GM18499 (cell line): ENCODE data around the gene TNFAIP2.
"Not testable (repeated sequence)": the region's sequence is repeated elsewhere in the genome, so short reads cannot be mapped to it uniquely, and the experiment has no call there.

Experiments used
- ATAC-seq: cut with Tn5 transposase; IDR thresholded peaks from one replicate; pipeline ENCODE4 v1.9.1; 2021; ENCODE audit warnings: moderate number of reproducible peaks; ENCODE audit not compliant: insufficient read depth, unreplicated experiment

Gene TNFAIP2

GRCh38 chr14:103104654-103105452 lies 18.4 kb upstream of the TNFAIP2 start:
- ATAC-seq, result no peak

DNA sequence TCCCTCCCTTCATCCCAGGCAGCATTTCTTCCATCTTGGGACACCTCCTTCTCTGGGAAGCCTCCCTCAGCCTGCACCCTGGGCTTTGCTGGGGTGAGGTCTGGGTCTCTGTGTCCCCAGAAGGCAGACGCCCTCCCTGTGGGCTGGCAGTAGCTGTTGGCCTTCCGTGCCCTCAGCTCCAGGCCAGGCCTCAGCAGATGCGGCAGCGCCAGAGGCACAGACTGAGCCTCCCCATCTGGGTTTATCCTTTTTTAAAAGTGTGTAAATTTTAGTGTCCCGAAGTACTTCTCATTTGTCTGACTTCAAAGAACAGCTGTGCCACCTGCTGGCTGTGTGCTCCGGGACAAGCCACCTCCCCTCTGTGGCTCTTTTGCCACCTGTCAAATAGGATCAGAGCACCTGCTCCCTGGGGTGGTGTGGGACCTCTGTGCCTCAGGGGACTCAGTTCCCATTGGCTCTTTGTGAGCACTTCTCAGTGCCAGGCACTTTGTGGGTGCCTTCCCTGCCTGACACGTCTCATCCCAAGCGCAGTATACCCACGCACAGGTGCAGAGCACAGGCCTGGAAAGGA lies 17.6 kb upstream of the TNFAIP2 start:
- ATAC-seq, result no peak

- ATAC-seq, result no peak
Observed at GRCh38 chr14:103107455-103107854, 15.8 kb upstream of the TNFAIP2 start.

DNA sequence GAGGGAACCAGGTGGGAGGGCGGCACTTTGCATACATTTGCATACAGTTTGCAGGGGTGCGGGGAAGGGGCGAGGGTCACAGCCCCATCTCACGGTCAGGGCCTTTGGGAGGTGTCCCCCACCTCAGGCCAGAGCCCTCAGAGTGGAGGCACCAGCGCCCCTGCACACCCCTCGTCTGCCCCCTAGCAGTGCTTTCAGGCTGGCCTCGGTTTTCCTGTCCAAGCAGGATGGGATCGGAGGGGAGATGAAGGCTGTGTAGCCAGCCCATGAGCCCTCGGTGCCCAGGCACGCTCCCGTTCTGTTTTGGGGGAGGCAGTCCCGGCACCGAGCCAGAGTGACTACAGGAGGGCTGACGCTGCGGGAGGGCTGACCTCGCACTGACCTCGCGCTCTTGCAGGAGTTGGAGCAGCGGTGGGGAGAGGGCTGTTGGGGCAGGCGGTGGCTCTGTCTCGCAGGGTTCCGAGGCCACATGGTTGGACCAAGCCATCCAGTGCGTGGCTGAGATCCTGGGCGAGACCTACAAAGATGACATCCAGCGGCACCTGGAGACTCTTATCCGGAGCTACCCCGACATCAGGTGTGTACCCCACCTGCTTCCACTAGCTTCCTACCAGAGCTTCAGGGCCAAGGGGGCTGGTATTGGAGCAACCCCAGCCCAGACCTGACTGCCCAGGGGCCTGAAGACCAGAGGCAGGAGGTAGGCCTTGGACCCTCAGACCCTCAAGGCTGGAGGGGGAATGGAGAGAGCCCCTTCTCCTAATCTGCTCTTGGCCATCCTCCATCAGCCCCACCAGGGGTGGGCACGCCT lies 15.1 kb upstream of the TNFAIP2 start:
- no peak for ATAC-seq

DNA sequence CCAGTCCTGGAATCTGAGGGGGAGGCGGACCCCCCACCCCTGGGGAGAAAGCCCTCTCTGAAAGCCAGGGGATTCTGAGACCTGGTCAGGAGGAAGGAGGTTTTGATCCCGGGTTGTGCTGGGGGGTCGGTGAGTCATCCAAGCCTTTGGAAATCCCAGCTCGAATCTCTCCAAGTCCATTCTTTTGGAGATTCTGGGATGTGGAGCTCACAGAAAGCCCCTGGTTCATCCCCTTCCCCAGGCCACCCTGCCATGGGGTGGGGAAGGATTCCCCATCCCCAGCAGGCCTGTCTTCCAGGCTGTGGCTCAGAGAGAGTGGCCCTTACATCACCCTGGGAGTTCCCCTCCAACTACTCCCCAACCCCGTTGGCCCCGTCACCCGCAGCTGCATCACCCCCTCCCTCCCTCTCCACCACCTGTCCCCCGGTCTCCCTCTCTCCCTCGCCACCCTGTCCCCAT lies 14.5 kb upstream of the TNFAIP2 start:
- ATAC-seq, result no peak

- ATAC-seq, result no peak
Observed at GRCh38 chr14:103109535-103110441, 13.5 kb upstream of the TNFAIP2 start.

DNA sequence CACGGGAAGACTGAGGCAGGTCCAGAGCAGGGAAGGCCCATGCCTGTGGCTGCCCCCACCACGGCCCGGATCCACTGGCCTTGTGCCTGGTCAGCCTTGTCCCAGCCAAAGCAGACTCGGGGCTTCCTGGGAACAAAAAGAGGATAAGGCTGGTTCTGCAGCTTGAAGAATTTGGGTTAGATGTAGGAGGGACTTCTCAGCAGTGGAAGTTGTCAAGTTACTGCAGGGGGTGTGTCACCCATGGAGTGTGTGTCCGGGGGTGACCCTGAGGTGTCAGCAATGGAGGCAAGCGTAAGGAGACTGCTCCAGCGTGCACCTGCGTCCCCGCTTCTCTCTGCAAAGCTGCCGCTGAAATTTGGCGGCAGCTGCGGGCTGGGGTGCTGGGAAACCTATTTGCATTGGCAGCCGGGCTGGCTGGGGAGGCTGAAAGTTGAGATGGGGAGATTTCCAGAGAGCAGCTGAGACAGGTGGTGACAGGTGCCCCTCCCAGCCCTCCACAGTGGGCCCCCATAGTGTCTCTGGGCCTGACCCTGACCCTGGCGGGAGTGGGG lies 12.5 kb upstream of the TNFAIP2 start:
- ATAC-seq, result no peak

DNA sequence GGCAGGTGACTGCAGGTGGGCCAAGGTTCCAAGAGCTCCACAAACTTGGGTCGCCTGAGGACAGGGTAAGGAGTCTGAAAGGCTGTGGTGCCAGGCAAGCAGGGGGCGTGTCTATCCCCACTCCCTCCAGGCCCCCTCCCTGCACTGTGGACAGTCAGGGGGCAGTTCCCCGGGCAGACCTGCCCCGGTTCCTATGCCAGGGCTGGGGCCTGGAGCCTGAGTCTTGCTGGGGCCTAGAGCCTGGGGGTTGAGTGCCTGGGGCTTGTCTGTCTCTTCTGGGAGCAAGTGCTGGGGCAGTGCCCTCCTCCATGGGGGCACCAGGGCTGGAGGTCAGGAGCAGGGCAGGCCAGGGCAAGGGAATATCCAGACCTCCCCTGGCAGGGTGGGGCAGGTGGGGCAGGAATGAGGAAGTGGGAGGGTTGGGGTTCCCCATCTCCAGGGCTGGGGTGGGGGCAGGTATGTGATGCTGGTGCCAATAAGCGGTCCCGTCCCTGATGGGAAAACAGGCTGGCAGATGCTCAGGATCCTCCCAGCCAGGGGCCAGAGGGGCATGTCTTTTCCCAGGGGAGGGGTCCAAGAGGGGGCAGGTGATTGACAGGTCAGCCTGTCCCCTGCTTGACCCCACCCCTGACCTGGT lies 11.9 kb upstream of the TNFAIP2 start:
- no peak for ATAC-seq

GRCh38 chr14:103112400-103113243 lies 10.6 kb upstream of the TNFAIP2 start:
- no peak for ATAC-seq

- ATAC-seq, result no peak
Observed at GRCh38 chr14:103113303-103113702, 10.0 kb upstream of the TNFAIP2 start.

DNA sequence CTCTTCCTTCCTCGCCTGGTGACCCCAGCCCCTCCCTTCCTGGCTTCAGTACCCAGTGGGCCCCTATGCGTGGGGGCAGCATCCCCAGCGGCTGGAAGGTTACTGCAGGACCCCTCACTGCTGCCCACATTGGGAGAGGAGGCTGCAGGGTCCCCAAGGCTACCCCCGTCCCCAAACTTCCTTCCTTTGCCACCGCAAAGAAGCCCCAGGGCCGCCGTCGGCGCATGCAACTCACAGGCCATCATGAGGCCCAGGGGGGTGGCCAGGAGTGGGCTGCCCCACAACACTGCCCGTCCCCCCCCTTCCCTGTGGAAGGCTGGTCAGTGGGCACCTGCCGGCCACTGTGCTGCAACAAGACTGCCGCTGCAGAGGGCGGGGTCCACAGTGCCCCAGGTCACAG lies 9.5 kb upstream of the TNFAIP2 start:
- ATAC-seq, result no peak

- not testable (repeated sequence) for ATAC-seq
Observed at GRCh38 chr14:103115086-103115679, 8.1 kb upstream of the TNFAIP2 start.

DNA sequence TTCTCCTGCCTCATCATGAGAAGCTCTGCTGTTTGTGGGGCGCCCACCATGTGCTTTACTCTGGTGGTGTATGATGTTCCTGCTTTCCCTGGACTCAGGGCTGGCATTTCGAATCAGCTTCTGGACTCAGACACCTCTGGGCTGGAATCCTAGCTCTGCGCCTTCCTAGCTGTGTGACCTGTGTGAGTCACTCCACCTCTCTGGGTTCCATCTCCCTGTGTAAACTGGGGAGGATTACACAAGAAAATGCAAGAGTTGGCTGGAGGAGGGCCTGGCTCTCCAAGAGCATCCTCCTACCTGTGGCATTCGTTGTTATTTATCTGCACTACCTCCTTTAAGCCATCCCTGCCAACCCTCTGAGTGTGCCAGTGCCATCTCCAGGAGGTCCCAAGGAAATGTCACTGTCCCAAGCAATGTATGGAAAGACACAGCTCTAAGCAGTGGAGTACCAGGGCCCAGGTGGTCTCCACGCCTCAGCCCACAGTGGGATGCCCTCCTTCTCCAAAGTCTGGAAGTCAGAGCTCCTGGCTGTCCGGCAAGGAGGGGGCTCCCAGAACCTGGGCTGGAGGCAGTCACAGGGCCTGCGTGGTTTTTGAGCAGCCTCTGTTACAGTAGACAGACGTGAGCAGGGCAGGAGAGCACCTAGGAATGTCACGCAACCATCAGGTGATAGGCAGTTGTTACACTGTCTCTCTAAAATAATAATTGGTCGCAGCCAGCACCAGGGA lies 7.3 kb upstream of the TNFAIP2 start:
- ATAC-seq, result no peak

DNA sequence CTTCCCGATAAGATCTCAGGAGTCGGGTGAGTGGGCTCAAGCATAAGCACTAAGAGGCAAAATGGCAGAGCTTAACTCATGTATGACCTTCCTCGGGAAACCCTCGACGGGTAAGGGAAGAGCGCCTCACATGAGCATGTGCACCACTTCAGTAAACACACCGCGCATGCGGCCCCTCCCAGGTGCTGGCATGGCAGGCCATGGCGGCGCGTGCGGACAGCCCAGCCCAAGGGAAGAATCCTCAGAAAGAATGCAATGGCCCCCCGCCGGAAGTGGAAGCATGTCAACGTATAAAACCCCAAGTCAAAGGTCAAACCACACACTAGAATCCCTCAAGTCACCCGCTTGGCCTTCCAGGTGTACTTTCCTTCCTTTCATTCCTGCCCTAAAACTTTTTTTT lies 6.6 kb upstream of the TNFAIP2 start:
- ATAC-seq, result no peak

GRCh38 chr14:103117499-103117898 lies 5.8 kb upstream of the TNFAIP2 start:
- not testable (repeated sequence) for ATAC-seq

GRCh38 chr14:103118018-103118662 lies 5.1 kb upstream of the TNFAIP2 start:
- no peak for ATAC-seq
